ENCODE results near the gene KRTAP10-11. TPM values are rescaled to one million over a fixed set of nuclear protein-coding genes. Genes with fewer than 3 reads are reported as not detected.

Gene KRTAP10-11
- total and polyA plus RNA-seq, 4 donors, result not detected

DNA sequence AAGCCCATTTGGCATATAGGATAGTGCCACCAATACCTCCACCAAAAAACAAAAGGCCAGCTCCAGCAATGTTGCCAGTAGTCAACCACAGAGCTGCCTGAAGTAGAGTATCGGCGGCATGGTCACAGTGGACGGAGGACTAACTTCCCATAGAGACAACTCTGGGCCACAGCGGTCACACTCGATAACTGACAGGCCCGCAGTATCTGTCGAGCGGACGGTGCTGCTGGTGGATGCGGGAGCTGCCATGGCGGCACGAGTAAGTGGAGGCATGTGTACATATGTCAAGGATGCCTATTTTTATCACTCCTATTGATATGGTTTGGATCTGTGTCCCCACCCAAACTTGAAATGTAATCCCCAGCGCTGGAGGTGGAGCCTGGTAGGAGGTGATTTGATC lies 31.7 kb downstream of the KRTAP10-11 start:
- TF ChIP-seq RAD21 (IDR thresholded peaks at IDR 0.05), result no peak
- TF ChIP-seq JUND (IDR thresholded peaks at IDR 0.05), result no peak
- TF ChIP-seq HNF4A (conservative IDR thresholded peaks at IDR 0.05), result no peak
- no peak overlapping the region for H3K4me3 ChIP-seq (ENCODE audit: low read depth in 1 of 3, low read length in 3 of 3)
- no peaks in the 10 kb centered on the region for H3K27me3 ChIP-seq (ENCODE audit: control insufficient read depth in 4 of 4, insufficient read depth in 4 of 4, low read length in 3 of 4)
- 94% methylated on average over 13 of the region's 13 CpGs for WGBS
- H3K9ac ChIP-seq (ENCODE audit: low read depth in 1 of 2, low read length in 2 of 2), result no peak overlapping the region
- no peaks in the 10 kb centered on the region for H3K4me1 ChIP-seq (ENCODE audit: control insufficient read depth in 4 of 4, insufficient read depth in 4 of 4, low read length in 3 of 4)
- peaks cover 0 to 5% (median 0%) of the 10 kb centered on the region in 4 donors for H3K9me3 ChIP-seq (ENCODE audit: control insufficient read depth in 4 of 4, low read length in 3 of 4)
- H3K36me3 ChIP-seq (ENCODE audit: control insufficient read depth in 4 of 4, insufficient read depth in 3 of 4, low read depth in 1 of 4, low read length in 3 of 4), result no peaks in the 10 kb centered on the region
- H3K27ac ChIP-seq (ENCODE audit: low read depth in 1 of 2, low read length in 2 of 2), result no peak overlapping the region
- no peak for DNase-seq (ENCODE audit: low spot score)

DNA sequence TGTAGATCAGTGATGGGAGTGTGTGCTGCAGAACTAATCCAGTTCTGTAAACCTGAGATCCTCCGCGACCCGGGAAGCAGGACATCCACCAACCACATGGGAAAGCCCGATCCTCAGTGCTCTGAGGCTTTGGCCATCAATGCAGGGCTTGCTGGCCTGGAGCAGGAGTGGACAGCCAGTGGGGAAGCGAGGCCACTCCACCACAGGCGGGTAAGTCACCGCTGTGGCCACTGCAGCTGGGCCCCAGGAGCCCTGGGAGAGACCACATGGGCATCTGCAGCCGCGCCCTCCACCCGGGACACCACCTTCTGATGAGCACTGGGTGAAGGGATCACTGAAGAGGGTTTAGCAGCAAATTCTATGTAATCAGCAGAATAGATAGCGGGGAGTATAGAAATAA lies 34.9 kb downstream of the KRTAP10-11 start:
- no peak for TF ChIP-seq RAD21 (IDR thresholded peaks at IDR 0.05)
- TF ChIP-seq, protein P1, sequence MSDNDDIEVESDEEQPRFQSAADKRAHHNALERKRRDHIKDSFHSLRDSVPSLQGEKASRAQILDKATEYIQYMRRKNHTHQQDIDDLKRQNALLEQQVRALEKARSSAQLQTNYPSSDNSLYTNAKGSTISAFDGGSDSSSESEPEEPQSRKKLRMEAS (IDR thresholded peaks at IDR 0.05), result no peak
- TF ChIP-seq GABPA (IDR thresholded peaks at IDR 0.05 in 1 of 2, conservative IDR thresholded peaks at IDR 0.05 in 1 of 2), result no peak
- TF ChIP-seq YY1 (IDR thresholded peaks at IDR 0.05), result no peak
- Histone ChIP-seq H3K4me1 (ENCODE audit: control insufficient read depth in 4 of 4, insufficient read depth in 4 of 4, low read length in 3 of 4) (no peaks in the 10 kb centered on the region), H3K9me3 (ENCODE audit: control insufficient read depth in 4 of 4, low read length in 3 of 4) (no peaks in the 10 kb centered on the region), H3K27ac (ENCODE audit: low read depth in 1 of 2, low read length in 2 of 2) (no peak overlapping the region), H3K4me3 (ENCODE audit: low read depth in 1 of 3, low read length in 3 of 3) (no peak overlapping the region), H3K9ac (ENCODE audit: low read depth in 1 of 2, low read length in 2 of 2) (no peak overlapping the region), H3K27me3 (ENCODE audit: control insufficient read depth in 4 of 4, insufficient read depth in 4 of 4, low read length in 3 of 4) (no peaks in the 10 kb centered on the region), H3K36me3 (ENCODE audit: control insufficient read depth in 4 of 4, insufficient read depth in 3 of 4, low read depth in 1 of 4, low read length in 3 of 4) (no peaks in the 10 kb centered on the region)
- WGBS, result 73% methylated on average over 11 of the region's 11 CpGs
- no peak for DNase-seq (ENCODE audit: low spot score)

DNA sequence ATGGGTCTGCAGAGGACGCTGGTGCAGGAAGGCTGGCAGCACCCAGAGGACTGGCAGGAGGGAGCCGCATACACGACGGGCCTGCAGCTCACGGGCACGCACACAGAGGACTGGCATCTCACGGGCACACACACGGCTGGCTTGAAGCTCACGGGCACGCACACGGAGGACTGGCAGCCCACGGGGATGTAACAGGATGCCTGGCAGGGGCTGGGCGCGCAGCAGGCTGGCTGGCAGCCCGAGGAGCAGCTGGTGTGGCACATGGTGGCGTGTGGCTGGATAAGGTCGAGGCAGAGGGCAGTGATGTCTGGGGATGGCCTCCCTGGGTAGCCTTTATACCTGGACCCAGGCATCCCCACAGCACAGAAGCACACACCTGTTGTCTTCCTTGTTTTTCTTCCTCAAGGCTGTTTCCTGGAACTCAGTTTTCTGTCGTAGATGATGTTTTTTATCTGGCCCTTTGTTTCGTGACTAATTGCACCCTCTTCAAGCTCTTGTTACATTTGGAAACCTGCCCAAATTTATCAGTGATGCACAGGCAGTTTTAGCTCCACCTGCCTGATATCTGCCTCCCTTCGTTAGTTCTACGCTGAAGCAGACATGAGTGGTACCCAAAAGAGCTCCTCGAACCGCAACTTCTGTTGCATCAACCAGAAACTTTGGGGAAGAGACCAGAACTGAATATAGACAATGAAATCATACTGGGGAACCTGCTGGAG lies 35.8 kb downstream of the KRTAP10-11 start, which contains the start of gene KRTAP12-1:
Gene KRTAP12-1 (minus strand): TSS at position 303 of the 719 bp plus-strand sequence. CDS start 40 bp downstream, at position 263.
- DNase-seq (ENCODE audit: low spot score), result no peak
- Histone ChIP-seq H3K27ac (ENCODE audit: low read depth in 1 of 2, low read length in 2 of 2) (no peak within 1 kb of the TSS), H3K9ac (ENCODE audit: low read depth in 1 of 2, low read length in 2 of 2) (no peak within 1 kb of the TSS), H3K27me3 (ENCODE audit: control insufficient read depth in 4 of 4, insufficient read depth in 4 of 4, low read length in 3 of 4) (no peaks in the 10 kb centered on the region), H3K9me3 (ENCODE audit: control insufficient read depth in 4 of 4, low read length in 3 of 4) (no peaks in the 10 kb centered on the region), H3K4me1 (ENCODE audit: control insufficient read depth in 4 of 4, insufficient read depth in 4 of 4, low read length in 3 of 4) (no peaks in the 10 kb centered on the region), H3K4me3 (ENCODE audit: low read depth in 1 of 3, low read length in 3 of 3) (no peak within 1 kb of the TSS), H3K36me3 (ENCODE audit: control insufficient read depth in 4 of 4, insufficient read depth in 3 of 4, low read depth in 1 of 4, low read length in 3 of 4) (no peaks in the 10 kb centered on the region)
- WGBS, result 82% methylated on average over 23 of the region's 23 CpGs
- no peak for TF ChIP-seq RAD21 (IDR thresholded peaks at IDR 0.05)
- TF ChIP-seq RXRA (IDR thresholded peaks at IDR 0.05), result no peak
- no peak for TF ChIP-seq SP1 (IDR thresholded peaks at IDR 0.05)
- no peak for TF ChIP-seq HNF4A (conservative IDR thresholded peaks at IDR 0.05)

DNA sequence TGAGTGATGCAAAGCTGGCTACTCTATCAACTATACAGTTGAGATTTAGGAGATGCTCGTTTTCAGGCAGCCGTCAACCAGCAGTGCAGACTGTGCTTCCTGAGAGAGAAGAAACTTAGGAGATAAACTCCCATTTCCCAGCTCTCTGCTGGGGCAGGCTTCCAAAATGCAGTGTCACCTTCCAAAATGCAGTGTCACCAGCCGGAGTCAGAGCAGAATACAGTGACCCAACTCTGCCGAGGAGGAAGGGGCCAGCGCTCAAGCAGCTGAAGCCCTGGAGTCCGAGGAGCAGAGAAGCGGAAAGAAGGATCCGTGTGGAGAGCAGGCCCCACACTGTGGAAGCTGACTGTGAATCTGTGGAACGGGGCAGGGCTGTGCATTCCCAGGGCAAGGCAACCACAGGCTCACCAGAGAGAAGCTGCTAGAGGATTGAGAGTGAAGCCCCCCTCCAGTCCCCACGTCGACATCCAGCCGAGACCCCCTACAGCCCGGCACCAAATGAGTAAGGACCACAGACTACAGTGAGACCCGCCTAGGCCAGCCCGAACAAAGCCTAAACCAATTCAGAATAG lies 36.5 kb downstream of the KRTAP10-11 start:
- H3K4me1 ChIP-seq (ENCODE audit: control insufficient read depth in 4 of 4, insufficient read depth in 4 of 4, low read length in 3 of 4), result no peaks in the 10 kb centered on the region
- no peak overlapping the region for H3K27ac ChIP-seq (ENCODE audit: low read depth in 1 of 2, low read length in 2 of 2)
- WGBS, result 75% methylated on average over 15 of the region's 15 CpGs
- H3K9ac ChIP-seq (ENCODE audit: low read depth in 1 of 2, low read length in 2 of 2), result no peak overlapping the region
- peak; percentile 22 for DNase-seq (ENCODE audit: low spot score)
- H3K36me3 ChIP-seq (ENCODE audit: control insufficient read depth in 4 of 4, insufficient read depth in 3 of 4, low read depth in 1 of 4, low read length in 3 of 4), result no peaks in the 10 kb centered on the region
- no peaks in the 10 kb centered on the region for H3K9me3 ChIP-seq (ENCODE audit: control insufficient read depth in 4 of 4, low read length in 3 of 4)
- H3K27me3 ChIP-seq (ENCODE audit: control insufficient read depth in 4 of 4, insufficient read depth in 4 of 4, low read length in 3 of 4), result peaks cover 0 to 1% (median 0%) of the 10 kb centered on the region in 4 donors
- TF ChIP-seq NR2F2 (IDR thresholded peaks at IDR 0.05) (no peak), HNF4G (IDR thresholded peaks at IDR 0.05) (no peak), RAD21 (IDR thresholded peaks at IDR 0.05) (no peak), GABPA (IDR thresholded peaks at IDR 0.05 in 1 of 2, conservative IDR thresholded peaks at IDR 0.05 in 1 of 2) (no peak), HNF4A (conservative IDR thresholded peaks at IDR 0.05) (no peak)
- TF ChIP-seq, protein P2, sequence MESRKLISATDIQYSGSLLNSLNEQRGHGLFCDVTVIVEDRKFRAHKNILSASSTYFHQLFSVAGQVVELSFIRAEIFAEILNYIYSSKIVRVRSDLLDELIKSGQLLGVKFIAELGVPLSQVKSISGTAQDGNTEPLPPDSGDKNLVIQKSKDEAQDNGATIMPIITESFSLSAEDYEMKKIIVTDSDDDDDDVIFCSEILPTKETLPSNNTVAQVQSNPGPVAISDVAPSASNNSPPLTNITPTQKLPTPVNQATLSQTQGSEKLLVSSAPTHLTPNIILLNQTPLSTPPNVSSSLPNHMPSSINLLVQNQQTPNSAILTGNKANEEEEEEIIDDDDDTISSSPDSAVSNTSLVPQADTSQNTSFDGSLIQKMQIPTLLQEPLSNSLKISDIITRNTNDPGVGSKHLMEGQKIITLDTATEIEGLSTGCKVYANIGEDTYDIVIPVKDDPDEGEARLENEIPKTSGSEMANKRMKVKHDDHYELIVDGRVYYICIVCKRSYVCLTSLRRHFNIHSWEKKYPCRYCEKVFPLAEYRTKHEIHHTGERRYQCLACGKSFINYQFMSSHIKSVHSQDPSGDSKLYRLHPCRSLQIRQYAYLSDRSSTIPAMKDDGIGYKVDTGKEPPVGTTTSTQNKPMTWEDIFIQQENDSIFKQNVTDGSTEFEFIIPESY (IDR thresholded peaks at IDR 0.05), result no peak
- TF ChIP-seq, protein P1 (IDR thresholded peaks at IDR 0.05), result no peak
- no peak overlapping the region for H3K4me3 ChIP-seq (ENCODE audit: low read depth in 1 of 3, low read length in 3 of 3)

All from liver (tissue), 9 donors.